Measurements from ENCODE around the gene CHST1. TPM values are rescaled to one million over a fixed set of nuclear protein-coding genes. Genes with fewer than 3 reads are reported as not detected.

CHST1 gene
- total RNA-seq, 1 donor from 2014 or later, result 3.0 TPM

GRCh38 chr11:45674481-45675190 is 9.2 kb upstream of the CHST1 start:
- ATAC-seq, result no peak

DNA sequence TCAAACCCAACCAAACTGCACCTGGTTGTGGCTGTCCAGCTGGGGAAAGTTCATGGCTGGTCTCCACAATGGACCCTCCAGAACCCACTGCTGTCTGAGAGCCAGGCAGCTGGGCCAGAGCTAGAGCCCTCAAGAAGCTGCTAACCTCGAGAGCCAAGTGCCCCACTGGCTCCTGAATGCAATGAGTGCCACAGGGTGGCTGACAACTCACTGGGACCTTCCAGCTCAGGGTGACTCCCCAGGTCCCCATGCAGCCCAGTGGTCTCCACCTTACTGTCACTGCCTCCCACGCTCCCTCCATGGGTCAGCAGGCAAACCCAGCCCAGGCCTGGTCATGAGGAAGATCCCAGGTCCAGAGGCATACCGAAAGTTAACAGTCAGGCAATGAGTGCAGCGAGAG is 8.0 kb upstream of the CHST1 start:
- no peak for ATAC-seq

- ATAC-seq, result no peak
These were observed 7.2 kb upstream of the CHST1 start for GRCh38 chr11:45672593-45672992.

GRCh38 chr11:45671246-45672171 is 6.1 kb upstream of the CHST1 start:
- ATAC-seq, result no peak

- ATAC-seq, result no peak
These were observed 5.1 kb upstream of the CHST1 start for GRCh38 chr11:45670386-45671135.

DNA sequence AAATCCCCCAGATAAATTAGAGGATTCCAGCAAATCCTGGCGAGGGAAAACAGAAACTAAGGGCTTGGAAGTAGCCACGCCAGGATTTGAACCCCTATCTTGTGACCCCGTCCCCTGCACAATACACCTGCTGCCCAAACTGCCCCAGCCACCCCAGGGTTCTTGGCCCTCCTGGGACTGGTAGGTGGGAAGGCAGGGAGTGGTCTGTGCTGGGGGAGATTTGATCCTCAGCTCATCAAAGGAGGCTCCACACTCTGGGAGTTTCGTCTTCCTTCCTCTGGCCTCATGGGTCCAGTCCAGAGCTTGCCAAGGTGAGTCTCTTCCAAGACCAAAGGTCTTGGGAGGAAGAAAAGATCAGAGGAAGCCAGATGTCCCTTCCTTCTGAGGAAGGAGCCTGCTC is 4.5 kb upstream of the CHST1 start:
- ATAC-seq, result no peak

DNA sequence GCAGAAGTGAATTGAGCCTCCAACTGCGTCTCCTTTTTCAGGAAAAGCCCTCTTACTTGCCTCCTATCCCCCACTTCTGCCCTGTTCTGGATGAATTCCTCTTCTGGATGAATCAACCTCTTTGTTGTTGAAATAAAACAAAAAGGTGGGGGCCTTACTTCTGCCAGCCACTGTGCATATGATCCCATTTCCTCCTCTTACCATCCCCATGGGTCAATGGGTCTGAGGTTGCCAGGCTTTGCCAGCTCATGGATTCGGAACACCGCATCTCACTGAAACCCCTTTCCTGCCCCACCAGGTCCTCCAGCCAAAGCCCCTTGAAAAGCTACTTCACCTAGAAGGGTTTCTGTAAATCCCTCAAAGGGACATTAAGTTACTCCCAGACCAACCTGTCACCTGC is 3.7 kb upstream of the CHST1 start:
- ATAC-seq, result peak; percentile 64

DNA sequence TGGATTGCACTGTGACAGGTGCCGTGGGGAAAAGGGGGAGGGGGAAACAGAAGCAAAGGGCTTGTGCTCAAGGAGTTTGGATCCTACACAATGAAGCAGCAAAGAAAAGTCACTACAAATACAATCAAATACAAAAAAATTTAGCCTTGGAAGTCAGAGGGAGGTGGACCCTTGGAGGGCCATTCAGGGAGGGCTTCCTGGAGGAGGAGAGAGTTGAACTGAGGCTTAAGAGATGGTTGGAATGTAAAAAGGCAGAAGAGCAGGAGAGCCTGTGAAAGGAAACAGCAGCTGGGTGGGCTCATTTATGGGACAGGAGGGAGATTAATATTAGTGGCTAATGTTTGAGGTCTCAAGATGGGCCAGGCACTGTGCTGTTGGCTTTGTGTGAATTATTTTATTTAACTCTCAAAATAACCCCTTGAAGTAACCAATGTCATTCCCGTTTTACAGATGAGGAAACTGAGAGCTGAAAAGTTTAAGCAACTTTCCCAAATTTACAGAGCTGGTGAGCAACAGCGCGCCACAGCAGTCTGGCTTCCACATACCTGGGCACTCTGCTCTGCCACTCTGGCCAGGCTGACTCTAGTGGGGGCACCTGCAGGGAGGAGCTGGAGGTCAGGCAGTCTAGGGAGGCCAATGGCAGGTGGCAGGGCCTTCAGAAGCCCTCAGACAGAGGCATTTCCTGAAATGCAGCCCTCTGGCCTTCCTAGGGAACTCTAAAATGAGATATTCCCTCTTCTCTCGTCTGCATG is 2.7 kb upstream of the CHST1 start:
- ATAC-seq, result no peak

- ATAC-seq, result no peak
These were observed 1.5 kb upstream of the CHST1 start for GRCh38 chr11:45666648-45667642.

DNA sequence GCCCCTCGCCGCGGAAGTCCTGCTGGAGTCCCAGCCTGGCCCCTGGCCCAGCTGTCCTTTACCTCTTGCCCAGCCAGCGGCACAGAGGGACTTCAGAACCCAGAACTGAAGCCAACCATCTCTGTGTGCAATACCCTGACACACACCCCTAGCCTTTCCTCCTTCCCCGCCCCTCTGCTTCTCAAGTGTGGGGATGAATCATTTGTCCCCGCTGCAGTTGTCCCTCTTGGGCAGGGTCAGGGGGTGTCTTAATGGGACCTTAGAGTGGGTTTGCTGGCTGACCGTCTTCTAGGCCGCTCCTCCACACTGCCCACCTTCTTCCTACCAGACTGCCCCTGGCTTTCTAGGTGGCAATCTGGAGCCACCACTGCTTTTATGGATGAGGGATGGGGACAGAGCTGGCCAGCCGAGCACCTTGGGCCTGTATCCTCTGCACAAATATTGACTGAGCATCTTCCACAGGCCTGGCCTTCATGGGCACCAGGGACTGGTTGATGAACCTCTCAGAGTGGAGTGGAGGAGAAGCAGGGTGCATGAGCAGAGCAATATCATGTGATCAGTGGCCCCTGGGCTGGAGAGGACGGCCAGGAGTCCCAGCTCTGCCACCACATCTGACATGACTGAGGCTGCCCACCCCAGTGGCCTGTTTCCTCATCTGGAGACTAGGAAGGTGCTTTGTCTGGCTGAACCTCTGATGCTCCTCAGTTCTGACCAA is 668 bp upstream of the CHST1 start:
- no peak for ATAC-seq

DNA sequence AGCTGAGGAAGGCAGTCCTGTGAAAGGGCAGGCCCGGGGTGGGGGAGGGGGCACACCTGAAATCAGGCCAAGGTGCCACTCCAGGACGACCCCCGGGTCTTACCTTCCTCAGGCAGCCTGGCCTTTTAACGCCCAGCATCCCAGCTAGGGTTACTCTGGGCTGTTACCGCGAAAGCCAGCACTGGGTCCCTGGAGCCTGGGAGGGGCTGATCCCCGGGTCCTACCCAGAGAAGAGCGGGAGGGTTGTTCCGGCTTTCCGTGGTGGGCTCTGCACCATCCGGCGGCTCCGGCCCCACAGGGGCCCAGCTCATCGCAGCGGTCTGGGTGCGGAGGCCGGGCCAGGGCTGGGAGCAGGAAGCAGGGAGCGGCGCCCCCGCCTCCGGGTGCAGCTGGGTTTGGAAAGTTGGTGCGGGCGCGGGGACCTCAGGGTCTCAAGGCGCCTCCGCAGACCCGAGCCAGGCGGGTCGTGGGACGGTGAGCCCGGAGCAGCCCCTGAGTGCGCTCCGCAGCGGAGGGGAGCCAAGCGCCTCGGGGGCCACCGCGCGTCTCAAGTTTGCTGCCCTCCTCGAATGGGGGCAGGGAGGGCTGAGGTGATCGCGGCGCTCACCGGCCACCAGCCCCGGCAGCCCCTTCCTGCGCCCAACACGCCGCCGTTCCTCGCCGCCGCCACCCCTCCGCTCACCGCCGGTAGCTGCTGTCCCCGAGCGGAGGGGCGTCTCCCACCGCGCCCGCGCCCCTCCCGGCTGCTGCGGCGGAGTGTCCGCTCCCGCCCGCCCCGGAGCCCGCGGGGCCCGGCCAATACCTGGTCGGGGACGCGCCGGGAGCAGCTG is 831 bp downstream of the CHST1 start:
- ATAC-seq, result no peak

DNA sequence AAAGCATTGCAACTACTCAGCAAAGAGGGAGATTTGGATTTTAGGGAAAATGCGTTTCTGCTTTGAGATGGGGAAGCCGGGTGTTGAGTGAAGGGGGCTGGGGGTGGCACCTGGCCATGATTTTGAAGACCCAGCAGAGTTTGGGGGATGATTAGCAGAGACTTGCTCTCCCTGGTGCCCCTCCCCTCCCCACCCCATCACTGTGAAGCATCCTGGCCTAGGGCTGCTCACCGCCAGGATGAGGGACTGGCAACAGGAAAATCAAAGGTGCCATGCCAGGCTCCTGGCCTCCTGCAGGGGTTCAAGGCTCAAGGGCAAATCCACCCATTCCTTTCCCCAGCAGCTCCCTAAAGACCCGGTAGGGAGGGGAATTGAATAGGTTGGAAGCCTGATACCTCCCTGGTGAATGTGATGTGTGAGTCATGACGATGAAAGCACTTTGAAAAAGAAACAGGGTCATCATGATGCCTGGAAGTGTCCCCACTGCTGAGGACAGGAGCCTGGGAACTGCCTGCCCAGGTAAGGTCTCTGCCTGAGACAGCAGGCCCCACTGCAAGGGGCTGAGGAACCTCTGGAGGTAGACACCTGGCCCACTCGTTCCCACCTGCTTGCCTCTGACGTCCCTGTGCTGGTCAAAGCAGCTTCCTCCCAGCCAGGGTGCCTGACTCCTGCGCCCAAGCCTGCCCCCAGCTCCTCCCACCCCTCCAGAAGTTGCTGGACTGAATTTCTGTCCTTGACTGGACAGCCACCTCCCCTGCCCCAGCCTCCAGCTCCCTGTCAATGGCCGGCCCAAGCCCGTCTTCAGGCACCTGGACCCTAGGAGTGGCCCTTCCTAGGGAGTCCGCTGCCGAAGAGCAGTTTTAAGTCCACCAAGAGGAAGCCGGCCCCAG is 1.7 kb downstream of the CHST1 start:
- ATAC-seq, result no peak

DNA sequence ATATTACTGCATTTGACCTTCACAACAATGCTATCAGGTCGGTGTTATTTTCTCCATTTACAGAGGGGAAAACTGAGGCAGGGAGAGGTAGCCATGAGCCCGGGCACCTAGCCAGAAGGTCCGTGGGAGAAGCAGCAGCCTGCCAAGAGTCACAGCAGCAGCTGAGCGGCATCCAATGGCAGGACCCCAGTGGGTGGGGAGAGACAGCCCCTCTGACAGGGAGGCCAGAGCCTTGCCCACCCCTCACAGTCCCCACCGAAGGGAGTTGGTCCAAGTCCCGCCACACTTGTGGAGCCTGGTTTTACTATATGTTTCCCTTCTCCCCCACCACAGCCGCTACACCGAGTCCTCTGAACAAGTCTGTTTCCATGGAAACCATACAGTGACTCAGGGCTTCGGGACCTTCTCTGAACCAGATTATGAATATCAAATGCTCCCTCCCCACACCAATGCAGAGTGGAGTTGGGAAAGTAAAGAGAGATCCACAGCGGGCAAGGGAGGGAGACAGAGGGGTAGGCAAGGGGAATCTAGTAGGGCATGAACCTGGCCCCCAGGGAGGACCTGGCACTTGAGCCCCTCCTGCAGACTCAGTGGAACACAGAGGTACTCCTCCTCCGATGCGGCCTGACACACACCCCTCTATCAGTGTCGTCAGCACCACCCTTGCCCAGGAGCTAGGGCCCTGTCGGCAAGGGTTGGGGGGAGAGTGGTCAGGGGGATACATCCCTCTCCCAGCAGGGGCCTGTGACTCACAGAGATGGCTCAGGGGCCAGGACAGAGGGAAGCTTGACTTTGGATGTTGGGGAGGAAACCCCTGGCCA is 2.5 kb downstream of the CHST1 start:
- no peak for ATAC-seq

DNA sequence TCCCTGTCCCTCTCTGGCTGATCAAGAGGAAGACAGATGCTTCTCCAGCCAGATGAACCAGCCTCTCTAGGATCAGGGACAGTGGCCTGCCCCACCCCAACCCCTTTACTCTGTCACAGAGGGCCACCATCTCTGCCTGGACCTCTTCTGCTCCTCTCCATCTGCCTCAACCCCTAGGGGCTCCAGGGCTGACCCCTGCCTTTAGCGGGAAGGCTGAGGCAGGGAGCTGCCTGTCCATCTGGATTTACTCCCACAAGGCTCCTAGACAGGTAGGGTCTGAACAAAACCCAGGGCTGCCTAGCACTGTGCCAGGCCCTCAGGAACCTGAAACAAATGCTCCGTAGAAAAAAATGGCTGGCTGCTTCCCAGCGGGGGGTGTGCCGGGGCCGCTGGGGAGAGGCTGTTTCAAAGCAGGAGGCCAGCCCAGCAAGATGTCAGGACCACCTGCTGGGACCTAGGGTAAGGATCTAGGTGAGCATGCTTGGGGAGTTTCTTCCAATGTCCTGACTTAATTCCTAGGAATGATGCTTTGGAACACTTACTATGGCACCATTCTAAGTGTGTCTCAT is 3.2 kb downstream of the CHST1 start:
- ATAC-seq, result no peak

DNA sequence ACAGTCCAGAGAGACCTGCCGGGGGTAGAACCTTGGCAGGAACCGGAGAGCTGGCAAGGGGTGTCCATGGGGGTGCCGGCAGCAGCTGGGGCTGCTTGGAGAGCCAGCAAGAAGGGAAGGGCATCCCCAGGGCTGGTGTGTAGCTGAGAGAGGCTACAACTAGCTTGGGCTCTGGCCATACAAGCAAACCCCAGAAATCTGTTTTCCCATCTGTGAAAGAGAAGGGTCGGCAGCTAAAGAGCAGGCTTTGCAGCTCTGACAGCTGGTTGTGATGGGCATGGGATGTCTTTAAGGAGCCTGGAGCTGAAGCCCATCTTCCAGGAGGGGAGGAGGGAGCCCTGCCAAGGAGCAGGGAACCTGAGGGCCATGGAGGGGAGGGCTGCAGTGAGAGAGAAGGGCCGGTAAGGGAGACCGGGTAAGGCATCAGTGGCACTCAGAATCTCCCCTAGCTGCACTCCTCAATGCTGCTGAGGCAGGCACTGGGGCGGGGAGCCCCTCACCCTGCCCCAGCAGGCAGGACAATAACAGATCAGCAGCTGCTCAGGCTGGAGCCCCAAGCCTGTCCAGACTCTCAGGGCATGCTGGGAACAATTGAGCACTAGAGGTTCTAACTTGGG is 3.9 kb downstream of the CHST1 start:
- ATAC-seq, result no peak

GRCh38 chr11:45660729-45661438 is 4.5 kb downstream of the CHST1 start:
- ATAC-seq, result no peak

Measured in esophagus mucosa (tissue), 1 donor.